HUES48 (cell line): ENCODE measurements around the gene ZNF483.
"Not testable (repeated sequence)": the region's sequence is repeated elsewhere in the genome, so short reads cannot be mapped to it uniquely, and the experiment has no call there.

Source experiments
- H3K27ac ChIP-seq: one replicate; pipeline ENCODE4 v1.7.0; 2013; ENCODE audit warnings: low read depth, low read length, inconsistent platforms
- H3K27me3 ChIP-seq: 2 replicates; pipeline ENCODE4 v1.6.1; 2013; ENCODE audit warnings: mild to moderate bottlenecking, low read length; ENCODE audit not compliant: control insufficient read depth, insufficient read depth
- H3K36me3 ChIP-seq: 2 replicates; pipeline ENCODE4 v1.6.1; 2013; ENCODE audit warnings: low read length; ENCODE audit not compliant: control insufficient read depth, insufficient read depth
- H3K4me1 ChIP-seq: 2 replicates; pipeline ENCODE4 v1.6.1; 2013; ENCODE audit warnings: mild to moderate bottlenecking, low read length; ENCODE audit not compliant: control insufficient read depth, insufficient read depth
- H3K4me3 ChIP-seq: 2 replicates; pipeline ENCODE4 v1.5.1; 2013; ENCODE audit warnings: mild to moderate bottlenecking, low read depth, low read length
- H3K9ac ChIP-seq: 2 replicates; pipeline ENCODE4 v1.6.1; 2013; ENCODE audit warnings: mild to moderate bottlenecking, low read depth, low read length, moderate library complexity
- H3K9me3 ChIP-seq: 2 replicates; pipeline ENCODE4 v1.6.1; 2013; ENCODE audit warnings: low read length; ENCODE audit not compliant: control insufficient read depth, insufficient read depth

Gene ZNF483

GRCh38 chr9:111548623-111549022, 23.6 kb downstream of the ZNF483 start:
- Histone ChIP-seq H3K4me1 (no peaks in the 10 kb centered on the region), H3K9me3 (peaks cover 59% of the 10 kb centered on the region), H3K27me3 (no peaks in the 10 kb centered on the region), H3K36me3 (peaks cover 77% of the 10 kb centered on the region), H3K27ac (no peak overlapping the region), H3K4me3 (no peak overlapping the region), H3K9ac (no peak overlapping the region)

GRCh38 chr9:111555425-111555824, 30.4 kb downstream of the ZNF483 start:
- not testable (repeated sequence) for H3K9me3 ChIP-seq, H3K9ac ChIP-seq, H3K27me3 ChIP-seq, H3K4me3 ChIP-seq, H3K27ac ChIP-seq, H3K4me1 ChIP-seq
- peaks cover 20% of the 10 kb centered on the region for H3K36me3 ChIP-seq

DNA sequence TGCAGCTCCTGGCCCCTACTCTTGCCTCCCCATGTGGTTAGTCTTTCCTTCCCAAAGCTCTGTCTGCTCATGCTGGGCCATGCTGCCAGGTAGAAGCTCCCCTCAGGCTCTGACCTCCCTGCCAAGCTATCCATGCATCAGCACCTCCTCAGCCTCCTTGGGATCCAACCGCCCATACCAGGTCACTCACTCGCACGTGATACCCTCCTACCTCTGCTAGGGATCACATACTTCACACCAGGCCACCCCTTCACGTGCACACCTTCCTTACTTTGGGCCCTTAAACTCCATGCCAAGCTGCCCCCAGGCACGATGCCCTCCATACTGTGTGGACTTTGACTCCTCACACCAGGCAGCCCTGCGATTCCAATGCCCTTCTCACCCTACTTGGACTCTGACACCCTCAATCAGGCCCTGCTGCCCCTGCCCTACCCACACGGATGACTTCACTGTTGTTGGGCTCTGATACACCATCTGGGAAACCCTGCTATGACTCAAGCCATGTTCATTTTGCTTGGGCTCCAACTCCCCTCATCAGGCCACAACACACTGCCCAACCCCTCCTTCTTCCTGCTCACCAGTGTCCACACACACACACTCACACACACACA, 34.1 kb downstream of the ZNF483 start:
- Histone ChIP-seq H3K27ac (no peak overlapping the region), H3K36me3 (peaks cover 14% of the 10 kb centered on the region), H3K9ac (no peak overlapping the region), H3K4me3 (no peak overlapping the region), H3K9me3 (peaks cover 4% of the 10 kb centered on the region; the same call in 1 of the 2 replicates), H3K4me1 (no peaks in the 10 kb centered on the region), H3K27me3 (no peaks in the 10 kb centered on the region)

GRCh38 chr9:111561165-111561719, 36.3 kb downstream of the ZNF483 start:
- H3K4me3 ChIP-seq: no peak overlapping the region
- H3K9me3 ChIP-seq: peaks cover 1% of the 10 kb centered on the region; the same call in 1 of the 2 replicates
- no peak overlapping the region for H3K9ac ChIP-seq
- H3K27ac ChIP-seq: no peak overlapping the region
- H3K27me3 ChIP-seq: no peaks in the 10 kb centered on the region
- no peaks in the 10 kb centered on the region for H3K4me1 ChIP-seq
- peaks cover 28% of the 10 kb centered on the region for H3K36me3 ChIP-seq

DNA sequence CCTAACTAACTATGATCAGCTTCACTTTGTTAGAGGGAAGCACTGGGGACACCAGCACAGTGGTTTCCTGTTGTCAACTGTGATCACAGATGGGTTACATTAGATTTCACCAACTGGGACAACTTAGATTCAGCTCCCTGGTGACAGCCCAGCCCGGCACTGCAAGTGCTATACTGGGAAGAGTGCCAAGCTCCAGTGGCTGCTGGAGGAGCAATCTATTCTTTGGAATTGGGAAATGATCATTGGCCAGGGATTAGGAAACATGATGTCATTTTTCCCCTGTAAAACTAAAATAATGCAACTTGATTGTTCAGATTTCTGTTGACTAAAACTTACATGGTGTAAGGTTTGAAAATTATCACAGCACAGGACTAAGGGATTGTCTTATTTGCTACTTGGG, 41.3 kb downstream of the ZNF483 start:
- no peak overlapping the region for H3K4me3 ChIP-seq
- H3K9ac ChIP-seq: no peak overlapping the region
- no peaks in the 10 kb centered on the region for H3K27me3 ChIP-seq
- no peaks in the 10 kb centered on the region for H3K4me1 ChIP-seq
- H3K36me3 ChIP-seq: peaks cover 70% of the 10 kb centered on the region
- peaks cover 12% of the 10 kb centered on the region for H3K9me3 ChIP-seq
- no peak overlapping the region for H3K27ac ChIP-seq

DNA sequence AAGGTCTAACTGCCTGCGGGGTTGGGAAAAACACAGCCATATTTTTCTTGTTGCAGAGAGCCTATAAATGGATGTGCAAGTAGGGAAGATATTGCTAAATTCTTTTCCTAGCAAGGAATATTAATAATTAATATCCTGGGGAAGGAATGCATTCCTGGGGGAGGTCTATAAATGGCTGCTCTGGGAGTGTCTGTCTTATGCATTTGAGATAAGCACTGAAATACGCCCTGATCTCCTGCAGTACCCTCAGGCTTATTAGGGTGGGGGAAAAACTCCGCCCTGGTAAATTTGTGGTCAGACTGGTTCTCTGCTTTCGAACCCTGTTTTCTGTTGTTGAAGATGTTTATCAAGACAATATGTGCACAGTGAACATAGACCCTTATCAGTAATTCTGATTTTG, 43.1 kb downstream of the ZNF483 start:
- peaks cover 77% of the 10 kb centered on the region for H3K36me3 ChIP-seq

GRCh38 chr9:111572950-111573604, 48.1 kb downstream of the ZNF483 start:
- no peak overlapping the region for H3K9ac ChIP-seq
- no peaks in the 10 kb centered on the region for H3K27me3 ChIP-seq
- no peak overlapping the region for H3K4me3 ChIP-seq
- H3K4me1 ChIP-seq: no peaks in the 10 kb centered on the region
- no peak overlapping the region for H3K27ac ChIP-seq
- H3K9me3 ChIP-seq: peaks cover 12% of the 10 kb centered on the region
- peaks cover 79% of the 10 kb centered on the region for H3K36me3 ChIP-seq

More for the DNA sequence above, 43.1 kb downstream of the ZNF483 start:
- not testable (repeated sequence) for H3K27me3 ChIP-seq, H3K27ac ChIP-seq, H3K4me3 ChIP-seq, H3K4me1 ChIP-seq, H3K9ac ChIP-seq
- peaks cover 12% of the 10 kb centered on the region for H3K9me3 ChIP-seq

- H3K9me3 ChIP-seq: no peaks in the 10 kb centered on the region
- no peak overlapping the region for H3K4me3 ChIP-seq
- peaks cover 83% of the 10 kb centered on the region for H3K36me3 ChIP-seq
- H3K9ac ChIP-seq: no peak overlapping the region
- no peaks in the 10 kb centered on the region for H3K27me3 ChIP-seq
- no peak overlapping the region for H3K27ac ChIP-seq
- H3K4me1 ChIP-seq: no peaks in the 10 kb centered on the region
These were observed 57.9 kb downstream of the ZNF483 start for GRCh38 chr9:111582888-111583287.

- H3K9me3 ChIP-seq: no peaks in the 10 kb centered on the region
- H3K27ac ChIP-seq: no peak overlapping the region
- no peak overlapping the region for H3K4me3 ChIP-seq
- H3K4me1 ChIP-seq: no peaks in the 10 kb centered on the region
- peaks cover 69% of the 10 kb centered on the region for H3K36me3 ChIP-seq
- no peak overlapping the region for H3K9ac ChIP-seq
- H3K27me3 ChIP-seq: no peaks in the 10 kb centered on the region
These were observed 61.4 kb downstream of the ZNF483 start for GRCh38 chr9:111586378-111586777.

DNA sequence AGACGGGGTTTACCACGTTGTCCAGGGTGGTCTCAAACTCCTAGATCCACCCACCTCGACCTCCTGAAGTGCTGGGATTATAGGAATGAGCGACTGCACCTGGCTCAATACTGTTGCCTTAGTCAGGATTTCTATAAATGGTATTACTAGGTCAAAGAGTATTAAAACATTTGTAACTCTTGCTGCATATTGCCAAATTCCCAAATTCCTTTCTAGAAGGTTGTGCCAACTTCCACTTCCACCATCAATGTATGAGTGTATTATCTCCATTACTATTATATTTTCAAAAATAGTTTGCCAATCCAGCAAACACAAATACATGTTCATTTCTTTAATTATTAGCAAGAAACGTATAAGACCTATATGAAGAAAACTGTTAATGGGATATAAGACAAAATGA, 63.9 kb downstream of the ZNF483 start:
- Histone ChIP-seq H3K9me3 (no peaks in the 10 kb centered on the region), H3K4me1 (no peaks in the 10 kb centered on the region), H3K4me3 (no peak overlapping the region), H3K27ac (no peak overlapping the region), H3K36me3 (peaks cover 59% of the 10 kb centered on the region), H3K27me3 (no peaks in the 10 kb centered on the region), H3K9ac (no peak overlapping the region)
